Colonic mucosa (tissue), 4 donors: Measurements from ENCODE around the gene LRMDA. TPM values are rescaled to one million over a fixed set of nuclear protein-coding genes. Genes with fewer than 3 reads are reported as not detected.
"Not testable (repeated sequence)": the region's sequence is repeated elsewhere in the genome, so short reads cannot be mapped to it uniquely, and the experiment has no call there.

ENCODE experiments used
- DNase-seq: peaks from one replicate; pipeline ENCODE4 v3.0.0-alpha.2; 2020
- H3K27ac ChIP-seq: fragments of 200-600 bp; one replicate; pipeline ENCODE4 v1.8.0; 2021
- H3K27me3 ChIP-seq: fragments of 200-600 bp; one replicate; pipeline ENCODE4 v1.8.0; 2021
- H3K36me3 ChIP-seq: fragments of 200-600 bp; one replicate; pipeline ENCODE4 v1.8.0; 2021
- H3K4me1 ChIP-seq: fragments of 200-600 bp; one replicate; pipeline ENCODE4 v1.8.0; 2021; ENCODE audit warnings: mild to moderate bottlenecking
- H3K4me3 ChIP-seq: fragments of 200-600 bp; one replicate; pipeline ENCODE4 v1.8.0; 2021
- H3K9ac ChIP-seq, 2 donors: one replicate each; pipeline ENCODE4 v1.7.0; 2013; ENCODE audit warnings: control low read depth in 2 of 2, low read depth in 2 of 2, low read length in 2 of 2
- H3K9me3 ChIP-seq: fragments of 200-600 bp; one replicate; pipeline ENCODE4 v1.8.0; 2021
- intact Hi-C: fragments of 100-400 bp; cut with DNase I; formaldehyde crosslinking; loops from one replicate; pipeline ENCODE4 v1.14.1; 2022
- total RNA-seq, 2 donors: library from RNA; stranded (reverse); fragmentation: NEBNext Ultra II Directional in 1 of 2; extraction: Animal tissue kit (Norgen Biotek cat#: 25700) in 1 of 2; gene quantifications; one replicate each; pipeline ENCODE4 v1.2.1, GENCODE V29; 2021
- TF ChIP-seq, protein P1 (sequence below): fragments of 200-600 bp; IDR thresholded peaks from one replicate; pipeline ENCODE4 v1.8.0; 2022; ENCODE audit warnings: antibody characterized with exemption, mild to moderate bottlenecking
- donor health status: healthy.
- donor health status: DM: no; HTN: no; CAD: no.
- donor health status: DM: no; HTN: no; CAD: no.

LRMDA gene
- total RNA-seq, 2 donors from 2014 or later, result 2.5 to 5.2 TPM

DNA sequence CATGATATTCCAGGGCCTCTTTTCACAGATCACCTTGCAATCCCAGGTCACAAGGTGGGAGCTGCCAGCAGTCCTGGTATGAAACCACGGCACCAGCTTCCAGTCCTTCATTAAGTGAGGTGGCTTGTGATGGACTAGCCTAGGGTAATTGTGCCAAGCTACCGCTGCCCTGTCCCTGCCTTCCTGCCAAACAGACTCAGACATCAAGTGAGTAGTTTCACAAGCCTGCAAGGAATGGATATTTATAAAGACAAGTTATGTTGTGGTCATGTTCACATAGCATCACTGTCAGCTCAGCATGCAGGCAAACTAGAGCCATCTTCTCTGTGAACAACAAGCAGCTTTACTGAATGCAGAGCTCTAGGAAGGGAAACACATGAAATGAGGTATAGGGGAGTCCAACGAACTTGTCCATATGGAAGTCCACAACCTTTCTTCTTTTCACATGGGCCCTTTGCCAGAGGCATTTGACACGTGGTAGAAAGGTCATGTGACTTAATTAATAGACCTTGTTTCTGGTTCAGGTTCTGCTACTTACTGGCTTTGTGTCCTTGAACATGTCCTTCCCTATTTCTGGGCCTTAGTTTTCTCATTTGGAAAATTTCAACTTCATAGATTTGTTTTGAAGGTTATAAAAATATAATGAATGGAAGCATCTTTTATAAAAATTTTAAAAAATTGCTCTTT is 1145.0 kb downstream of the LRMDA start:
- no peak for DNase-seq
- TF ChIP-seq, protein P1, sequence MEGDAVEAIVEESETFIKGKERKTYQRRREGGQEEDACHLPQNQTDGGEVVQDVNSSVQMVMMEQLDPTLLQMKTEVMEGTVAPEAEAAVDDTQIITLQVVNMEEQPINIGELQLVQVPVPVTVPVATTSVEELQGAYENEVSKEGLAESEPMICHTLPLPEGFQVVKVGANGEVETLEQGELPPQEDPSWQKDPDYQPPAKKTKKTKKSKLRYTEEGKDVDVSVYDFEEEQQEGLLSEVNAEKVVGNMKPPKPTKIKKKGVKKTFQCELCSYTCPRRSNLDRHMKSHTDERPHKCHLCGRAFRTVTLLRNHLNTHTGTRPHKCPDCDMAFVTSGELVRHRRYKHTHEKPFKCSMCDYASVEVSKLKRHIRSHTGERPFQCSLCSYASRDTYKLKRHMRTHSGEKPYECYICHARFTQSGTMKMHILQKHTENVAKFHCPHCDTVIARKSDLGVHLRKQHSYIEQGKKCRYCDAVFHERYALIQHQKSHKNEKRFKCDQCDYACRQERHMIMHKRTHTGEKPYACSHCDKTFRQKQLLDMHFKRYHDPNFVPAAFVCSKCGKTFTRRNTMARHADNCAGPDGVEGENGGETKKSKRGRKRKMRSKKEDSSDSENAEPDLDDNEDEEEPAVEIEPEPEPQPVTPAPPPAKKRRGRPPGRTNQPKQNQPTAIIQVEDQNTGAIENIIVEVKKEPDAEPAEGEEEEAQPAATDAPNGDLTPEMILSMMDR, result no peak
- Histone ChIP-seq H3K9me3 (no peaks in the 10 kb centered on the region), H3K27me3 (no peaks in the 10 kb centered on the region), H3K4me3 (no peak overlapping the region), H3K27ac (no peak overlapping the region), H3K9ac (no peak overlapping the region), H3K36me3 (no peaks in the 10 kb centered on the region), H3K4me1 (no peaks in the 10 kb centered on the region)
- intact Hi-C loops, result no loop called here

DNA sequence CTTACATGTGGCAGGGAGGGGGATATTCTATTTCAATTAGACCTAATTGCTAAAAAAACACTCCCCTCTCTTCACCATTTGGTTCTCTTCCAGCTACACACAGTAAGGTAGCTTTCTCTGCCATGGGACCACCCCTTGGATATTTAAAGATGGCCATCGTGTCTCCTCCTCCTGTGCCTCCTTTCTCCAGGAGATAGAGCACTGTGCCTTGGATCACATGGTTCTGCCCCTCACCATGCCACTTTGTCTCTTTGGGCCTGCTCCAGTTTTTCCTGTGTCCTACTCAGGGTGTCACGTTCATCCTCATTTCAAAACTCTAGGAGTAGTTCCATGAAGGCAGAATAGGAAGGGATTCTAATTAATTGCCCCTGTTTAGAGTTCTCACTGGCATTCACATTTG is 1146.0 kb downstream of the LRMDA start:
- TF ChIP-seq, protein P1, result no peak
- Histone ChIP-seq H3K4me1 (no peaks in the 10 kb centered on the region), H3K9me3 (no peaks in the 10 kb centered on the region), H3K36me3 (no peaks in the 10 kb centered on the region), H3K9ac (no peak overlapping the region), H3K27me3 (no peaks in the 10 kb centered on the region), H3K27ac (no peak overlapping the region), H3K4me3 (no peak overlapping the region)
- DNase-seq, result no peak
- intact Hi-C loops, result no loop called here

DNA sequence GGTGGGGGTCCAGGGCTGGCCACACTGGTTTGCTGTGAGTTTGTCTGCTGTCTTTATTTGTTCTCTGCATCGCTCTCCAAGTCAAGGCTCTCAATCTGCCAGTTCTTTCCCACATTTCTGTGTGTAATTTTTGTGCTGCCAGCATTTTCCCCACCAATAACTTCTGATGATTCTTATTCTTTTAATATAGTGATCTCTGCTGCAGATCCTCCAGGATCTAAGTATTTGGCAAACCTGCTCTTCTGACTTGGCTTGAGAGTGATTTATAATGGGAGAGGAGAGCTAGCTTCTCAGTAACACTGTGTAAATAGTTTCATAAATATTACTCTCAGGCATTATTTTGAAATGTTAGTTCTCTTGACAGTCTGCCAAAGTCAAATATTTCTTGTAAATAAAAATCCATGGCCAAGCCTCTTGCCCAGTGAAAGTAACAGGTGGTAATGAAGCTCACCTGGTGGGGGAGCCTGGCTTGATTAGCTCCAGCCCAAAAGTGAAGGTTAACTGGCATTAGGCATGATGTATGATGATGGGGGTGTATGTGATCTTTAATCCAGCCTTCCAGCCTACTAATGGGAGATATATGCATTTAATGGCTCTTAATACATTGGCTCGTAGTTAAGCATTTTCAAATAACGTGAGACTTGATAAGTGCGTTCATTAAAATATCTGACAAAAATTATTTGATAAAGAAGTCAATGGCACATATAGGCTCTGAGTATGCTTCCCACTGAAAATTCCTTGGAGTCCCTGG is 1150.3 kb downstream of the LRMDA start:
- H3K27me3 ChIP-seq, result no peaks in the 10 kb centered on the region
- no peak overlapping the region for H3K27ac ChIP-seq
- H3K36me3 ChIP-seq, result no peaks in the 10 kb centered on the region
- no peaks in the 10 kb centered on the region for H3K9me3 ChIP-seq
- TF ChIP-seq, protein P1, result no peak
- H3K4me3 ChIP-seq, result no peak overlapping the region
- intact Hi-C loops, result no loop called here
- no peak overlapping the region for H3K9ac ChIP-seq
- H3K4me1 ChIP-seq, result no peaks in the 10 kb centered on the region
- no peak for DNase-seq

DNA sequence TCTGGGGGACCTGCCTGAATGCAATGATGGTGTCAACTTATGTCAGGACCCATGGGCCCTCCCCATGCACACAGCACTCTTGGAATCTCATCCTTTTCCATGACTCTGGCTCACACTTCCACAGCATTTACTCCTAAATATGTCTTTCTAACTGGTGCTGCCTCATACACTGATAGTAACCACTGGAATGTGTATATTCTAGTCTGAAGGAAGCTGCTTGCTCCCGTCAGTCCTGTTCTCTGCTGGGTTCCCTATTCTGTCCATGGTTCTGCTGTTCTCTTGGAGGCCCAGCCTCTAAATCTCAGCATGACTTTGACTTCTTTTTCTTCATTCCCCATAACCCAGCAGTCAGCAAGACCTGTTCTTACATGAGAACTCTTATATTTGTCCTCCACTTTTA is 1151.1 kb downstream of the LRMDA start:
- no peak overlapping the region for H3K9ac ChIP-seq
- no peak overlapping the region for H3K4me3 ChIP-seq
- TF ChIP-seq, protein P1, result no peak
- no peaks in the 10 kb centered on the region for H3K9me3 ChIP-seq
- DNase-seq, result no peak
- intact Hi-C loops, result no loop called here
- H3K4me1 ChIP-seq, result no peaks in the 10 kb centered on the region
- H3K27me3 ChIP-seq, result no peaks in the 10 kb centered on the region
- H3K27ac ChIP-seq, result no peak overlapping the region
- no peaks in the 10 kb centered on the region for H3K36me3 ChIP-seq

DNA sequence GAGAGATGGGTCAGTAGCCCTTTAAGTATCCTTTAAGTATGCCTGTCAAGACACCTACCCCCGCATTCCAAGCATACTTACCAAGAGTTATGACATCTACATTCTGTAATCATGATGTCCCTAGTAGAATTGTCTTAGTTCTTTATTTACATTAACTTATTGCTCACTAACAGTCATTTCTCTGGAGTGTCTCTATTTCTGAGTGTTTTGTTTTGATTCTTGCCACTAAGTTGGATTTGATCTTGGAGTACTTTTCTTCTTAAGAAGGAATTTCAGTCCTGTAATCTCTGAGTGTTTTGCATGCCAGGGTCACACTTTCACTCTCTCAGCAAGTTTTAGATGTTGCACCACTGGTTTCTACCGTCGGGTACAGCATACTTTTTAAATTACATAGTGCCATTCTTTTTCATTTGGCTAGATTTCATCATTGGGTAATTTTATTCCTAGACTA is 1152.3 kb downstream of the LRMDA start:
- TF ChIP-seq, protein P1, result no peak
- Histone ChIP-seq H3K36me3 (no peaks in the 10 kb centered on the region), H3K9ac (no peak overlapping the region), H3K9me3 (no peaks in the 10 kb centered on the region), H3K4me3 (no peak overlapping the region), H3K27me3 (no peaks in the 10 kb centered on the region), H3K4me1 (no peaks in the 10 kb centered on the region), H3K27ac (no peak overlapping the region)
- no peak for DNase-seq
- intact Hi-C loops, result no loop called here

DNA sequence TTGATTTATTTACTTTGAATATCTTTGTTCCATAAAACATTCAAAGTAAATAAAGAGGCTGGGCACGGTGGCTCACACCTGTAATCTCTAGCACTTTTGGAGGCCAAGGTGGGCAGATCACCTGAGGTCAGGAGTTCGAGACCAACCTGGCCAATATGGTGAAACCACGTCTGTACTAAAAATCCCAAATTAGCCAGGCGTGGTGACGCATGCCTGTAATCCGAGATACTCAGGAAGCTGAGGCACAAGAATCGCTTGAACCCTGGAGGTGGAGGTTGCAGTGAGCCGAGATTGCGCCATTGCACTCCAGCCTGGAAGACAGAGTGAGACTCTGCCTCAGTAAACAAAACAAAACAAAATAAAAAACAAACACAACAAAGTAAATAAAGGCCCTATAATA is 1153.0 kb downstream of the LRMDA start:
- H3K36me3 ChIP-seq, H3K9ac ChIP-seq, H3K4me3 ChIP-seq, H3K27me3 ChIP-seq, H3K4me1 ChIP-seq, H3K27ac ChIP-seq, intact Hi-C loops, H3K9me3 ChIP-seq, DNase-seq: not testable (repeated sequence)
